ENCODE data around the gene PRKAG1. TPM values are rescaled to one million over a fixed set of nuclear protein-coding genes. Genes with fewer than 3 reads are reported as not detected.

Gene PRKAG1
- total RNA-seq, 1 experiment from 2014 or later: 41.6 TPM

DNA sequence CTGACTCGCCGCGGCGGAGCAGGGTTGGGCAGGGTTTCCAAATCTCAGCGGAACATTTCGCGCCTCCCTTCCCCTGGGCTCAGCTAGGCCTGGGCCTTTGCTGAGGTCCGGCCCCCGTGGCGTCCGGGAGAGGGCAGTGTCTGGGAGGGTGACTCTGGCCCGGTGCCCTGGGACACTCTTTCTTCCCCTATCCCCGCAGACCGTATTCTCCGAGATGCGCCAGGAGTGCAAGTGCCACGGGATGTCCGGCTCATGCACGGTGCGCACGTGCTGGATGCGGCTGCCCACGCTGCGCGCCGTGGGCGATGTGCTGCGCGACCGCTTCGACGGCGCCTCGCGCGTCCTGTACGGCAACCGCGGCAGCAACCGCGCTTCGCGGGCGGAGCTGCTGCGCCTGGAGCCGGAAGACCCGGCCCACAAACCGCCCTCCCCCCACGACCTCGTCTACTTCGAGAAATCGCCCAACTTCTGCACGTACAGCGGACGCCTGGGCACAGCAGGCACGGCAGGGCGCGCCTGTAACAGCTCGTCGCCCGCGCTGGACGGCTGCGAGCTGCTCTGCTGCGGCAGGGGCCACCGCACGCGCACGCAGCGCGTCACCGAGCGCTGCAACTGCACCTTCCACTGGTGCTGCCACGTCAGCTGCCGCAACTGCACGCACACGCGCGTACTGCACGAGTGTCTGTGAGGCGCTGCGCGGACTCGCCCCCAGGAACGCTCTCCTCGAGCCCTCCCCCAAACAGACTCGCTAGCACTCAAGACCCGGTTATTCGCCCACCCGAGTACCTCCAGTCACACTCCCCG lies 37.4 kb downstream of the PRKAG1 start (continued):
- TF ChIP-seq, protein P1, sequence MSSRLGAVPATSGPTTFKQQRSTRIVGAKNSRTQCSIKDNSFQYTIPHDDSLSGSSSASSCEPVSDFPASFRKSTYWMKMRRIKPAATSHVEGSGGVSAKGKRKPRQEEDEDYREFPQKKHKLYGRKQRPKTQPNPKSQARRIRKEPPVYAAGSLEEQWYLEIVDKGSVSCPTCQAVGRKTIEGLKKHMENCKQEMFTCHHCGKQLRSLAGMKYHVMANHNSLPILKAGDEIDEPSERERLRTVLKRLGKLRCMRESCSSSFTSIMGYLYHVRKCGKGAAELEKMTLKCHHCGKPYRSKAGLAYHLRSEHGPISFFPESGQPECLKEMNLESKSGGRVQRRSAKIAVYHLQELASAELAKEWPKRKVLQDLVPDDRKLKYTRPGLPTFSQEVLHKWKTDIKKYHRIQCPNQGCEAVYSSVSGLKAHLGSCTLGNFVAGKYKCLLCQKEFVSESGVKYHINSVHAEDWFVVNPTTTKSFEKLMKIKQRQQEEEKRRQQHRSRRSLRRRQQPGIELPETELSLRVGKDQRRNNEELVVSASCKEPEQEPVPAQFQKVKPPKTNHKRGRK (CRISPR knock-in tag; IDR thresholded peaks at IDR 0.05; ENCODE audit: borderline replicate concordance): no peak

DNA sequence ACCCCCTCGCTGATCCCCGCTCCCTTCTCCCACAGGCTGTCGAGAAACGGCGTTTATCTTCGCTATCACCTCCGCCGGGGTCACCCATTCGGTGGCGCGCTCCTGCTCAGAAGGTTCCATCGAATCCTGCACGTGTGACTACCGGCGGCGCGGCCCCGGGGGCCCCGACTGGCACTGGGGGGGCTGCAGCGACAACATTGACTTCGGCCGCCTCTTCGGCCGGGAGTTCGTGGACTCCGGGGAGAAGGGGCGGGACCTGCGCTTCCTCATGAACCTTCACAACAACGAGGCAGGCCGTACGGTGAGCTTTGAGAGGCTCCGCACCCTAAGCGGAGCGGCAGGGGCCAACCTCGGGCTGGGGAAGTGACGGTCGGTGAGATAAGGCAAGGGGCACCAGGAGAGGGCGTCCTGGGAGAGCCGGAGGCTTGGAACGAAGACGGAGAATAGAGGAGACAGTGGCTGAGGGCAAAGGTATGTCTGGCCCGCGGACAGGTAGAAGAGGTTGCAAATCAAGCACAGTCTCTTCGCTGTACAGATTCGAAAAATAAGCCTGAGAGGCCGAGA lies 38.1 kb downstream of the PRKAG1 start:
- no peak overlapping the region for H3K27ac Mint-ChIP-seq
- CTCF ChIA-PET: interaction anchor here (0.6 to 10.3 kb wide), 25 partner anchors 8 to 315 kb away, joined by 3 to 237 read pairs (median 5); partner anchors contain the start of genes ARF3, DDN, DDX23 and DHH
- H3K9me3 Mint-ChIP-seq: no peaks in the 10 kb centered on the region
- POLR2A ChIA-PET: interaction anchor here (0.7 to 1.3 kb wide), 4 partner anchors 14 to 114 kb away, joined by 3 to 4 read pairs (median 3); partner anchors contain the start of genes DDN and RND1
- peak; percentile 71 for ATAC-seq
- DNase-seq (ENCODE audit: low spot score): peak; percentile 76
- H3K4me3 Mint-ChIP-seq: peak overlapping the region; percentile 68
- no peaks in the 10 kb centered on the region for H3K36me3 Mint-ChIP-seq
- peaks cover 31% of the 10 kb centered on the region for H3K4me1 Mint-ChIP-seq
- TF ChIP-seq CREB1 (CRISPR knock-in tag; IDR thresholded peaks at IDR 0.05) (no peak), FOXJ3 (CRISPR knock-in tag; IDR thresholded peaks at IDR 0.05; ENCODE audit: borderline replicate concordance) (no peak), SP1 (CRISPR knock-in tag; conservative IDR thresholded peaks at IDR 0.05) (0 out of 2 replicates have a peak, but pooled peaks have one; percentile 8), ZNF232 (CRISPR knock-in tag; IDR thresholded peaks at IDR 0.05) (no peak), RORB (CRISPR knock-in tag; IDR thresholded peaks at IDR 0.05) (no peak), ZNF416 (CRISPR knock-in tag; IDR thresholded peaks at IDR 0.05) (no peak), CREM (CRISPR knock-in tag; IDR thresholded peaks at IDR 0.05) (0 out of 2 replicates have a peak, but pooled peaks have one; percentile 24), ELF4 (CRISPR knock-in tag; IDR thresholded peaks at IDR 0.05; ENCODE audit: low read depth) (no peak), TEAD4 (CRISPR knock-in tag; IDR thresholded peaks at IDR 0.05) (no peak)
- TF ChIP-seq, protein P2, sequence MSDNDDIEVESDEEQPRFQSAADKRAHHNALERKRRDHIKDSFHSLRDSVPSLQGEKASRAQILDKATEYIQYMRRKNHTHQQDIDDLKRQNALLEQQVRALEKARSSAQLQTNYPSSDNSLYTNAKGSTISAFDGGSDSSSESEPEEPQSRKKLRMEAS (CRISPR knock-in tag; IDR thresholded peaks at IDR 0.05): no peak; the same call in 1 of the 2 replicates
- TF ChIP-seq, protein P3, sequence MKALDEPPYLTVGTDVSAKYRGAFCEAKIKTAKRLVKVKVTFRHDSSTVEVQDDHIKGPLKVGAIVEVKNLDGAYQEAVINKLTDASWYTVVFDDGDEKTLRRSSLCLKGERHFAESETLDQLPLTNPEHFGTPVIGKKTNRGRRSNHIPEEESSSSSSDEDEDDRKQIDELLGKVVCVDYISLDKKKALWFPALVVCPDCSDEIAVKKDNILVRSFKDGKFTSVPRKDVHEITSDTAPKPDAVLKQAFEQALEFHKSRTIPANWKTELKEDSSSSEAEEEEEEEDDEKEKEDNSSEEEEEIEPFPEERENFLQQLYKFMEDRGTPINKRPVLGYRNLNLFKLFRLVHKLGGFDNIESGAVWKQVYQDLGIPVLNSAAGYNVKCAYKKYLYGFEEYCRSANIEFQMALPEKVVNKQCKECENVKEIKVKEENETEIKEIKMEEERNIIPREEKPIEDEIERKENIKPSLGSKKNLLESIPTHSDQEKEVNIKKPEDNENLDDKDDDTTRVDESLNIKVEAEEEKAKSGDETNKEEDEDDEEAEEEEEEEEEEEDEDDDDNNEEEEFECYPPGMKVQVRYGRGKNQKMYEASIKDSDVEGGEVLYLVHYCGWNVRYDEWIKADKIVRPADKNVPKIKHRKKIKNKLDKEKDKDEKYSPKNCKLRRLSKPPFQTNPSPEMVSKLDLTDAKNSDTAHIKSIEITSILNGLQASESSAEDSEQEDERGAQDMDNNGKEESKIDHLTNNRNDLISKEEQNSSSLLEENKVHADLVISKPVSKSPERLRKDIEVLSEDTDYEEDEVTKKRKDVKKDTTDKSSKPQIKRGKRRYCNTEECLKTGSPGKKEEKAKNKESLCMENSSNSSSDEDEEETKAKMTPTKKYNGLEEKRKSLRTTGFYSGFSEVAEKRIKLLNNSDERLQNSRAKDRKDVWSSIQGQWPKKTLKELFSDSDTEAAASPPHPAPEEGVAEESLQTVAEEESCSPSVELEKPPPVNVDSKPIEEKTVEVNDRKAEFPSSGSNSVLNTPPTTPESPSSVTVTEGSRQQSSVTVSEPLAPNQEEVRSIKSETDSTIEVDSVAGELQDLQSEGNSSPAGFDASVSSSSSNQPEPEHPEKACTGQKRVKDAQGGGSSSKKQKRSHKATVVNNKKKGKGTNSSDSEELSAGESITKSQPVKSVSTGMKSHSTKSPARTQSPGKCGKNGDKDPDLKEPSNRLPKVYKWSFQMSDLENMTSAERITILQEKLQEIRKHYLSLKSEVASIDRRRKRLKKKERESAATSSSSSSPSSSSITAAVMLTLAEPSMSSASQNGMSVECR (CRISPR knock-in tag; IDR thresholded peaks at IDR 0.05; ENCODE audit: borderline replicate concordance): no peak; the same call in 1 of the 2 replicates
- TF ChIP-seq, protein P4, sequence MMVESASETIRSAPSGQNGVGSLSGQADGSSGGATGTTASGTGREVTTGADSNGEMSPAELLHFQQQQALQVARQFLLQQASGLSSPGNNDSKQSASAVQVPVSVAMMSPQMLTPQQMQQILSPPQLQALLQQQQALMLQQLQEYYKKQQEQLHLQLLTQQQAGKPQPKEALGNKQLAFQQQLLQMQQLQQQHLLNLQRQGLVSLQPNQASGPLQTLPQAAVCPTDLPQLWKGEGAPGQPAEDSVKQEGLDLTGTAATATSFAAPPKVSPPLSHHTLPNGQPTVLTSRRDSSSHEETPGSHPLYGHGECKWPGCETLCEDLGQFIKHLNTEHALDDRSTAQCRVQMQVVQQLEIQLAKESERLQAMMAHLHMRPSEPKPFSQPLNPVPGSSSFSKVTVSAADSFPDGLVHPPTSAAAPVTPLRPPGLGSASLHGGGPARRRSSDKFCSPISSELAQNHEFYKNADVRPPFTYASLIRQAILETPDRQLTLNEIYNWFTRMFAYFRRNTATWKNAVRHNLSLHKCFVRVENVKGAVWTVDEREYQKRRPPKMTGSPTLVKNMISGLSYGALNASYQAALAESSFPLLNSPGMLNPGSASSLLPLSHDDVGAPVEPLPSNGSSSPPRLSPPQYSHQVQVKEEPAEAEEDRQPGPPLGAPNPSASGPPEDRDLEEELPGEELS (CRISPR knock-in tag; IDR thresholded peaks at IDR 0.05): 0 out of 2 replicates have a peak, but pooled peaks have one; percentile 4
- H3K27me3 Mint-ChIP-seq (ENCODE audit: low read depth): peaks cover 100% of the 10 kb centered on the region
